NB4 (cell line): ENCODE measurements around the gene THSD7B.

ENCODE experiments used
- MYC ChIP-seq: IDR thresholded peaks from 2 replicates; pipeline ENCODE4 v1.6.1; 2011; ENCODE audit warnings: low read depth, low read length
- POLR2A ChIP-seq: IDR thresholded peaks from 2 replicates; pipeline ENCODE4 v1.6.1; 2011; ENCODE audit warnings: mild to moderate bottlenecking; ENCODE audit not compliant: insufficient read length; ENCODE audit errors: extremely low read depth
- TF ChIP-seq, protein P1 (sequence below): IDR thresholded peaks from one replicate; pipeline ENCODE4 v1.5.1; 2012; ENCODE audit warnings: low read depth, low read length
- TF ChIP-seq, protein P2 (sequence below): IDR thresholded peaks from 2 replicates; pipeline ENCODE4 v1.6.1; 2011; ENCODE audit warnings: low read depth, low read length

DNA sequence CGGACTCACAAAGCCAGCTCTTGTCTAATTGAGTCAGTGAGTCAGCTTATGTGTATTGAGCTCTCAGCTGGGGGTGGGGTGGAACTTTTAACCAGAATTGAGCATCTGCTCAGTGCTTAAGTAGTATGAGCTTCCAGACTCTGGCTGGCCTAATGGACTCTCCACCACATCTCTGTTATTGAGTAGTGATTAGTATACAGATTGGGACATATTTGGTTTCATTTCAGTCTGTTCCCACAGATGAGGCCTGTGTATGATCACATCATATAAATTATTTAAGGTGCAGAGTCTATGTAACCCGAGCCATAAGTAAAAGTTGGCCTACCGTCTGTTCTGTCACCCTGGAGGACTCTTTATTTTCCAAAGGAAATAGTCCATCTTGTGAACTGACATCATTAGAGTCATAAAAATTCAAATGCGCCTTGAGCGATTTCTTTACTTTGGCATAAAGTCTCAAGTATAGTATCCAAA lies 152.1 kb downstream of the THSD7B start:
- TF ChIP-seq POLR2A, result no peak
- TF ChIP-seq, protein P1, sequence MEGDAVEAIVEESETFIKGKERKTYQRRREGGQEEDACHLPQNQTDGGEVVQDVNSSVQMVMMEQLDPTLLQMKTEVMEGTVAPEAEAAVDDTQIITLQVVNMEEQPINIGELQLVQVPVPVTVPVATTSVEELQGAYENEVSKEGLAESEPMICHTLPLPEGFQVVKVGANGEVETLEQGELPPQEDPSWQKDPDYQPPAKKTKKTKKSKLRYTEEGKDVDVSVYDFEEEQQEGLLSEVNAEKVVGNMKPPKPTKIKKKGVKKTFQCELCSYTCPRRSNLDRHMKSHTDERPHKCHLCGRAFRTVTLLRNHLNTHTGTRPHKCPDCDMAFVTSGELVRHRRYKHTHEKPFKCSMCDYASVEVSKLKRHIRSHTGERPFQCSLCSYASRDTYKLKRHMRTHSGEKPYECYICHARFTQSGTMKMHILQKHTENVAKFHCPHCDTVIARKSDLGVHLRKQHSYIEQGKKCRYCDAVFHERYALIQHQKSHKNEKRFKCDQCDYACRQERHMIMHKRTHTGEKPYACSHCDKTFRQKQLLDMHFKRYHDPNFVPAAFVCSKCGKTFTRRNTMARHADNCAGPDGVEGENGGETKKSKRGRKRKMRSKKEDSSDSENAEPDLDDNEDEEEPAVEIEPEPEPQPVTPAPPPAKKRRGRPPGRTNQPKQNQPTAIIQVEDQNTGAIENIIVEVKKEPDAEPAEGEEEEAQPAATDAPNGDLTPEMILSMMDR, result no peak
- TF ChIP-seq, protein P2, sequence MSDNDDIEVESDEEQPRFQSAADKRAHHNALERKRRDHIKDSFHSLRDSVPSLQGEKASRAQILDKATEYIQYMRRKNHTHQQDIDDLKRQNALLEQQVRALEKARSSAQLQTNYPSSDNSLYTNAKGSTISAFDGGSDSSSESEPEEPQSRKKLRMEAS, result no peak
- TF ChIP-seq MYC, result no peak
